ENCODE results near the gene MED31.

- TF ChIP-seq SMC3 (conservative IDR thresholded peaks at IDR 0.05; ENCODE audit: poor library complexity) (no peak), CTCF (IDR thresholded peaks at IDR 0.05; ENCODE audit: poor library complexity, severe bottlenecking) (no peak), EP300 (conservative IDR thresholded peaks at IDR 0.05; ENCODE audit: poor library complexity, severe bottlenecking) (no peak), RAD21 (conservative IDR thresholded peaks at IDR 0.05) (no peak), EZH2 (IDR thresholded peaks at IDR 0.05; ENCODE audit: borderline replicate concordance, insufficient read depth, low read length, poor library complexity, severe bottlenecking) (no peak)
These were observed 43.1 kb downstream of the MED31 start for GRCh38 chr17:6608321-6608720.

Data from neural cell (in vitro differentiated cells).